H9 (cell line): ENCODE results near the gene IL17RA. TPM values are rescaled to one million over a fixed set of nuclear protein-coding genes. Genes with fewer than 3 reads are reported as not detected.
A peak's percentile ranks its signal among the peaks of the same experiment; 100 is the strongest.
"Not testable (repeated sequence)": the region's sequence is repeated elsewhere in the genome, so short reads cannot be mapped to it uniquely, and the experiment has no call there.

Experiments
- DNase-seq: peaks from one replicate; pipeline ENCODE4 v3.0.0-alpha.2; 2017
- H2AFZ ChIP-seq: one replicate; pipeline ENCODE4 v1.6.1; 2013; ENCODE audit warnings: mild to moderate bottlenecking, low read length, control low read depth, moderate library complexity
- H2AK5ac ChIP-seq: 2 replicates; pipeline ENCODE4 v1.6.1; 2013; ENCODE audit warnings: low read length, control low read depth, mixed read lengths; ENCODE audit not compliant: insufficient read length
- H2BK120ac ChIP-seq: one replicate; pipeline ENCODE4 v1.6.1; 2013; ENCODE audit warnings: low read depth, mild to moderate bottlenecking, low read length, control low read depth, inconsistent platforms; ENCODE audit not compliant: poor library complexity, severe bottlenecking
- H2BK12ac ChIP-seq: 2 replicates; pipeline ENCODE4 v1.6.1; 2013; ENCODE audit warnings: low read length, control low read depth, mixed read lengths, low read depth; ENCODE audit not compliant: insufficient read length
- H2BK15ac ChIP-seq: 2 replicates; pipeline ENCODE4 v1.6.1; 2013; ENCODE audit warnings: low read depth, low read length, control low read depth
- H2BK20ac ChIP-seq: one replicate; pipeline ENCODE4 v1.6.1; 2013; ENCODE audit warnings: low read depth, mild to moderate bottlenecking, low read length, control low read depth, inconsistent platforms; ENCODE audit not compliant: poor library complexity, severe bottlenecking
- H2BK5ac ChIP-seq: 2 replicates; pipeline ENCODE4 v1.6.1; 2013; ENCODE audit warnings: low read length, control low read depth, mixed read lengths; ENCODE audit not compliant: insufficient read length
- H3K14ac ChIP-seq: 2 replicates; pipeline ENCODE4 v1.6.1; 2013; ENCODE audit warnings: low read length, control low read depth; ENCODE audit not compliant: insufficient read depth
- H3K18ac ChIP-seq: 2 replicates; pipeline ENCODE4 v1.6.1; 2013; ENCODE audit warnings: low read depth, mild to moderate bottlenecking, mixed read lengths, low read length, control low read depth; ENCODE audit not compliant: insufficient read length
- H3K23ac ChIP-seq: 2 replicates; pipeline ENCODE4 v1.6.1; 2013; ENCODE audit warnings: low read length, control low read depth, mixed read lengths, low read depth; ENCODE audit not compliant: insufficient read length
- H3K23me2 ChIP-seq: 2 replicates; pipeline ENCODE4 v1.6.1; 2013; ENCODE audit warnings: low read depth, mild to moderate bottlenecking, mixed read lengths, low read length, control low read depth; ENCODE audit not compliant: insufficient read length, poor library complexity, severe bottlenecking
- H3K27ac ChIP-seq: 2 replicates; pipeline ENCODE4 v1.5.1; 2013; ENCODE audit warnings: low read length, control low read depth, mixed read lengths, low read depth; ENCODE audit not compliant: insufficient read length
- H3K27me3 ChIP-seq: 2 replicates; pipeline ENCODE4 v1.6.1; 2013; ENCODE audit warnings: low read length, control low read depth, inconsistent platforms; ENCODE audit not compliant: insufficient read depth
- H3K4ac ChIP-seq: 2 replicates; pipeline ENCODE4 v1.6.1; 2013; ENCODE audit warnings: low read depth, mild to moderate bottlenecking, control low read depth, inconsistent platforms, low read length, moderate library complexity
- H3K4me1 ChIP-seq: 2 replicates; pipeline ENCODE4 v1.6.1; 2013; ENCODE audit warnings: low read length, control low read depth, inconsistent platforms; ENCODE audit not compliant: insufficient read depth
- H3K4me2 ChIP-seq: 2 replicates; pipeline ENCODE4 v1.6.1; 2013; ENCODE audit warnings: low read length, control low read depth, mixed read lengths; ENCODE audit not compliant: insufficient read length, insufficient read depth
- H3K56ac ChIP-seq: 2 replicates; pipeline ENCODE4 v1.6.1; 2013; ENCODE audit warnings: low read depth, mild to moderate bottlenecking, mixed read lengths, low read length, control low read depth; ENCODE audit not compliant: insufficient read length
- H3K79me1 ChIP-seq: 2 replicates; pipeline ENCODE4 v1.6.1; 2013; ENCODE audit warnings: low read depth, mild to moderate bottlenecking, moderate library complexity, low read length, control low read depth, inconsistent platforms; ENCODE audit not compliant: insufficient read depth, poor library complexity, severe bottlenecking
- H3K79me2 ChIP-seq: 2 replicates; pipeline ENCODE4 v1.6.1; 2013; ENCODE audit warnings: low read length, control low read depth, inconsistent platforms; ENCODE audit not compliant: insufficient read depth
- H3K9ac ChIP-seq: 2 replicates; pipeline ENCODE4 v1.6.1; 2013; ENCODE audit warnings: low read length, control low read depth, mixed read lengths; ENCODE audit not compliant: insufficient read length; ENCODE audit errors: extremely low read depth
- H3K9me3 ChIP-seq: one replicate; pipeline ENCODE4 v1.6.1; 2013; ENCODE audit warnings: low read depth, low read length, inconsistent platforms; ENCODE audit not compliant: control insufficient read depth
- H3T11ph ChIP-seq: one replicate; pipeline ENCODE4 v1.6.1; 2013; ENCODE audit warnings: mild to moderate bottlenecking, low read length, control low read depth, inconsistent platforms
- H4K20me1 ChIP-seq: one replicate; pipeline ENCODE4 v1.6.1; 2013; ENCODE audit not compliant: control insufficient read depth, insufficient read length, insufficient read depth
- H4K5ac ChIP-seq: 2 replicates; pipeline ENCODE4 v1.6.1; 2013; ENCODE audit warnings: low read depth, mild to moderate bottlenecking, mixed read lengths, low read length, control low read depth; ENCODE audit not compliant: insufficient read length
- H4K8ac ChIP-seq: replicated peaks from 2 replicates; pipeline ENCODE4 v1.6.1; 2013; ENCODE audit warnings: low read length, control low read depth, mixed read lengths, low read depth; ENCODE audit not compliant: insufficient read length
- H4K91ac ChIP-seq: 2 replicates; pipeline ENCODE4 v1.6.1; 2013; ENCODE audit warnings: low read depth, mild to moderate bottlenecking, moderate library complexity, mixed read lengths, low read length, control low read depth; ENCODE audit not compliant: insufficient read length
- H3K27ac Mint-ChIP-seq, 3 experiments: 2 replicates in 2 of 3; 3 replicates in 1 of 3; pipeline ENCODE4 v1.8.0; 2020 to 2021; ENCODE audit warnings: mixed read lengths in 3 of 3, mild to moderate bottlenecking in 1 of 3, moderate library complexity in 1 of 3
- H3K27me3 Mint-ChIP-seq: 2 replicates; pipeline ENCODE4 v1.8.0; 2021; ENCODE audit warnings: low read depth, mild to moderate bottlenecking, moderate library complexity, mixed read lengths
- H3K36me3 Mint-ChIP-seq, 3 experiments: 2 replicates in 2 of 3; 3 replicates in 1 of 3; pipeline ENCODE4 v1.8.0; 2020 to 2021; ENCODE audit warnings: low read depth in 3 of 3, mixed read lengths in 3 of 3; ENCODE audit not compliant: insufficient read depth in 1 of 3
- H3K4me1 Mint-ChIP-seq, 2 experiments: 2 replicates each; pipeline ENCODE4 v1.8.0; 2020; ENCODE audit warnings: mixed read lengths in 2 of 2
- H3K4me3 Mint-ChIP-seq, 2 experiments: 2 replicates in 1 of 2; 3 replicates in 1 of 2; pipeline ENCODE4 v1.8.0; 2020 to 2021; ENCODE audit warnings: mild to moderate bottlenecking in 2 of 2, mixed read lengths in 2 of 2, moderate library complexity in 1 of 2
- H3K9me3 Mint-ChIP-seq, 2 experiments: 2 replicates in 1 of 2; 3 replicates in 1 of 2; pipeline ENCODE4 v1.8.0; 2020; ENCODE audit warnings: mild to moderate bottlenecking in 2 of 2, mixed read lengths in 2 of 2, moderate library complexity in 1 of 2
- WGBS: extraction: QIAGEN DNeasy Blood & Tissue Kit; methylation state at CpG from one replicate; pipeline ENCODE4 v1.1.7; 2013; ENCODE audit warnings: missing lambda C conversion rate, low lambda C conversion rate, mixed read lengths; ENCODE audit not compliant: insufficient read length; ENCODE audit errors: extremely low coverage; 5-methylcytosine and 5-hydroxymethylcytosine counted together
- total RNA-seq: library from RNA; stranded (reverse); gene quantifications from 2 replicates; pipeline ENCODE4 v1.2.1, GENCODE V29; 2021

The IL17RA gene
- total RNA-seq, 1 experiment from 2014 or later: 12.4 TPM

DNA sequence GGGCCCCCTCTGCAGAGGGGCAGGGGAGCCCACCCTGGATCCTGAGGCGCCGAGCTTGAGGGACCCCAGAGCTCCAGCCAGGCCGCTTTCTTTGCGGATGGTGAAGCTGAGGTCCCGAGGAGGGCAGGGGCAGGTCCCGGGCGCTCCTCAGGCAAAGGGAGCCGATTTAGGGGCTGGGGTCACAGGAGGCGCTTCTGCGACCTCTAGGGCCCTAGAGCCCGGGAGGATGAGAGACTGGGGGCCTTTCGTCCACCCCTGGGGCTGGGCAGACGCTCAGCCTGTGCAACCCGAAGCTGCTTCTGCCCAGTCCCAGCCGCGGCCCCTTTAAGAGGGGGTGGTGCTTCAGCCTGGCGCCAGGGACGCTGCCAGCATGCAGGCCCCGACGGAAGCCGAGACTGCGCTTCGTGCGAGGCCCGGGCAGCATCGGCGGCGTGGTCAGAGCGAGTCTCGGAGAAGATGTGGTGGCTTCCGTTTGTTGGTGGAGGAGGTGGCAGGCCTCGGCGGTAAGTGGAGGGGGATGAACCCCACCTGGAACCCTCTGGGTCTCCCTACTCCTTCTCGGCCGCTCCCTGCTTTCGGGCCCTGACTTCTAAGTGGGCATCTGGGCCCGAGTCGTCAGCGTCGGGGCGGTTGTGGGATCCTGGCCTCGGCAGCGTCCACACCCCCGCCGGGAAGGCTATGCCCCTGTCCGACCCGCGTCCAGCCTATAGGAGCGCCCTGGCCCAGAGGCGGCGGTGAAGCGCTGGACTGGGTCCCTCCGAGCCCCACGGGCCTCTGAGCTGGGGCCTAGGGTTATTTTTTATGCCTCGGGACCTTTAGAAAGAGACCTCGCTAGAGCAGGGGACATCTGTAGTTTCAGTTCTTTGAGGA is 47.7 kb upstream of the IL17RA start:
- not testable (repeated sequence) for H3K79me2 ChIP-seq, H3K4ac ChIP-seq, H2BK20ac ChIP-seq, H3K23ac ChIP-seq, H3K18ac ChIP-seq, H3K4me2 ChIP-seq, H3K27me3 ChIP-seq, H2BK12ac ChIP-seq, H3K79me1 ChIP-seq, H2BK120ac ChIP-seq, H3K27me3 Mint-ChIP-seq, H4K5ac ChIP-seq, H3K23me2 ChIP-seq, H3K36me3 Mint-ChIP-seq, H3T11ph ChIP-seq, H2BK5ac ChIP-seq, H4K20me1 ChIP-seq, H3K14ac ChIP-seq, H3K27ac Mint-ChIP-seq, H3K9ac ChIP-seq, H2AK5ac ChIP-seq, H4K91ac ChIP-seq, H3K56ac ChIP-seq, H4K8ac ChIP-seq, H3K4me1 Mint-ChIP-seq, H3K9me3 ChIP-seq, DNase-seq, H2BK15ac ChIP-seq, H3K4me1 ChIP-seq, H3K27ac ChIP-seq, H2AFZ ChIP-seq
- no CpG with 5 or more reads among the region's 56 CpGs for WGBS
- Mint-ChIP-seq H3K4me3 (peak overlapping the region in 1 of 2 experiments; percentile 58; a peak in 1 of 5 replicates), H3K9me3 (peaks cover 54 to 72% of the 10 kb centered on the region in 2 experiments)
